SJCRH30 (cell line): ENCODE data around the gene CHST4. TPM values are rescaled to one million over a fixed set of nuclear protein-coding genes. Genes with fewer than 3 reads are reported as not detected.

Experiments
- DNase-seq, 2 experiments: peaks; one replicate each; pipeline ENCODE4 v3.0.0-alpha.2; 2015 to 2020
- H3K27ac ChIP-seq: fragments of 250-450 bp; sonication (Bioruptor Pico); 2 replicates; pipeline ENCODE4 v1.5.1; 2020; ENCODE audit warnings: mild to moderate bottlenecking, moderate library complexity
- H3K27me3 ChIP-seq: fragments of 250-450 bp; sonication (Bioruptor Pico); 2 replicates; pipeline ENCODE4 v1.5.1; 2020; ENCODE audit warnings: mild to moderate bottlenecking, moderate library complexity
- H3K36me3 ChIP-seq: fragments of 250-450 bp; sonication (Bioruptor Pico); 2 replicates; pipeline ENCODE4 v1.5.1; 2020; ENCODE audit warnings: mild to moderate bottlenecking, moderate library complexity
- H3K4me1 ChIP-seq: fragments of 250-450 bp; sonication (Bioruptor Pico); 2 replicates; pipeline ENCODE4 v1.5.1; 2020; ENCODE audit warnings: mild to moderate bottlenecking, moderate library complexity
- H3K4me3 ChIP-seq: fragments of 250-450 bp; sonication (Bioruptor Pico); 2 replicates; pipeline ENCODE4 v1.5.1; 2020; ENCODE audit warnings: mild to moderate bottlenecking, moderate library complexity
- H3K9me3 ChIP-seq: fragments of 250-450 bp; sonication (Bioruptor Pico); replicated peaks from 2 replicates; pipeline ENCODE4 v1.5.1; 2020; ENCODE audit warnings: mild to moderate bottlenecking, moderate library complexity
- total RNA-seq: library from RNA; depleted of rRNA; stranded (reverse); fragments of >200 nt; shearing (Covaris generic); gene quantifications from 2 replicates; pipeline ENCODE4 v1.2.3, GENCODE V29; 2014; rRNA removed

CHST4 gene
- total RNA-seq = 0.61 and 0.71 TPM in 2 replicates

- Histone ChIP-seq H3K4me1 (peaks cover 28% of the 10 kb centered on the region), H3K36me3 (no peaks in the 10 kb centered on the region), H3K4me3 (peak within 1 kb of the TSS; percentile 37), H3K27ac (peak within 1 kb of the TSS; percentile 86), H3K9me3 (no peaks in the 10 kb centered on the region), H3K27me3 (no peaks in the 10 kb centered on the region)
- peak; percentile 72 to 75 for DNase-seq
These were observed at the start of gene CHST4 for GRCh38 chr16:71526111-71526631. TSS of gene CHST4 (plus strand) at chr16:71526426. CDS start at chr16:71536678, 10,252 bp downstream.

- no peaks in the 10 kb centered on the region for H3K27me3 ChIP-seq
- no peak overlapping the region for H3K27ac ChIP-seq
- no peaks in the 10 kb centered on the region for H3K4me1 ChIP-seq
- no peak for DNase-seq
- no peaks in the 10 kb centered on the region for H3K36me3 ChIP-seq
- no peak overlapping the region for H3K4me3 ChIP-seq
- no peaks in the 10 kb centered on the region for H3K9me3 ChIP-seq
These were observed 49.6 kb upstream of the CHST4 start for GRCh38 chr16:71476457-71477124.

GRCh38 chr16:71479420-71479819 lies 46.8 kb upstream of the CHST4 start:
- Histone ChIP-seq H3K27ac (no peak overlapping the region), H3K27me3 (no peaks in the 10 kb centered on the region), H3K4me3 (no peak overlapping the region), H3K36me3 (no peaks in the 10 kb centered on the region), H3K9me3 (no peaks in the 10 kb centered on the region), H3K4me1 (no peaks in the 10 kb centered on the region)
- peak; percentile 16 to 38 for DNase-seq

- H3K27me3 ChIP-seq = no peaks in the 10 kb centered on the region
- DNase-seq = no peak
- no peaks in the 10 kb centered on the region for H3K36me3 ChIP-seq
- no peak overlapping the region for H3K4me3 ChIP-seq
- no peaks in the 10 kb centered on the region for H3K4me1 ChIP-seq
- no peak overlapping the region for H3K27ac ChIP-seq
- H3K9me3 ChIP-seq = no peaks in the 10 kb centered on the region
These were observed 45.3 kb upstream of the CHST4 start for GRCh38 chr16:71480956-71481355.

- Histone ChIP-seq H3K27ac (no peak overlapping the region), H3K36me3 (no peaks in the 10 kb centered on the region), H3K9me3 (no peaks in the 10 kb centered on the region)
These were observed 43.7 kb upstream of the CHST4 start for GRCh38 chr16:71482569-71482968.

GRCh38 chr16:71484006-71484893 lies 42.0 kb upstream of the CHST4 start:
- peak overlapping the region; percentile 83 for H3K4me3 ChIP-seq
- DNase-seq = peak; percentile 73 to 84
- no peaks in the 10 kb centered on the region for H3K9me3 ChIP-seq
- no peaks in the 10 kb centered on the region for H3K27me3 ChIP-seq
- no peaks in the 10 kb centered on the region for H3K4me1 ChIP-seq
- no peaks in the 10 kb centered on the region for H3K36me3 ChIP-seq
- H3K27ac ChIP-seq = peak overlapping the region; percentile 61

More at GRCh38 chr16:71482569-71482968, 43.7 kb upstream of the CHST4 start:
- no peak for DNase-seq
- Histone ChIP-seq H3K4me1 (no peaks in the 10 kb centered on the region), H3K27me3 (no peaks in the 10 kb centered on the region), H3K4me3 (no peak overlapping the region)

GRCh38 chr16:71489122-71489521 lies 37.1 kb upstream of the CHST4 start, which contains the start of gene ZNF19:
TSS of gene ZNF19 (minus strand) at chr16:71489324. CDS start at chr16:71482114, 7,210 bp downstream.
- no peak for DNase-seq
- H3K36me3 ChIP-seq = no peaks in the 10 kb centered on the region
- H3K27ac ChIP-seq = no peak within 1 kb of the TSS
- no peak within 1 kb of the TSS for H3K4me3 ChIP-seq
- H3K4me1 ChIP-seq = no peaks in the 10 kb centered on the region
- H3K9me3 ChIP-seq = no peaks in the 10 kb centered on the region
- H3K27me3 ChIP-seq = no peaks in the 10 kb centered on the region; the same call in 1 of the 2 replicates

- H3K4me1 ChIP-seq = no peaks in the 10 kb centered on the region
- no peaks in the 10 kb centered on the region; the same call in 1 of the 2 replicates for H3K27me3 ChIP-seq
- no peaks in the 10 kb centered on the region for H3K9me3 ChIP-seq
- H3K4me3 ChIP-seq = no peak overlapping the region
- H3K36me3 ChIP-seq = no peaks in the 10 kb centered on the region
- DNase-seq = no peak
- no peak overlapping the region for H3K27ac ChIP-seq
These were observed 35.9 kb upstream of the CHST4 start for GRCh38 chr16:71490361-71490760.

GRCh38 chr16:71491054-71491453 lies 35.2 kb upstream of the CHST4 start:
- no peak for DNase-seq
- Histone ChIP-seq H3K4me3 (no peak overlapping the region), H3K4me1 (no peaks in the 10 kb centered on the region)

GRCh38 chr16:71492786-71493185 lies 33.4 kb upstream of the CHST4 start:
- Histone ChIP-seq H3K4me1 (no peaks in the 10 kb centered on the region), H3K9me3 (no peaks in the 10 kb centered on the region), H3K27ac (no peak overlapping the region), H3K4me3 (no peak overlapping the region), H3K27me3 (no peaks in the 10 kb centered on the region; the same call in 1 of the 2 replicates), H3K36me3 (no peaks in the 10 kb centered on the region)
- no peak for DNase-seq

More at GRCh38 chr16:71491054-71491453, 35.2 kb upstream of the CHST4 start:
- H3K9me3 ChIP-seq = no peaks in the 10 kb centered on the region
- no peaks in the 10 kb centered on the region for H3K36me3 ChIP-seq
- H3K27me3 ChIP-seq = no peaks in the 10 kb centered on the region; the same call in 1 of the 2 replicates
- no peak overlapping the region for H3K27ac ChIP-seq

- no peaks in the 10 kb centered on the region for H3K36me3 ChIP-seq
- H3K9me3 ChIP-seq = no peaks in the 10 kb centered on the region
- H3K4me1 ChIP-seq = no peaks in the 10 kb centered on the region
- no peak overlapping the region for H3K4me3 ChIP-seq
- H3K27ac ChIP-seq = no peak overlapping the region
- no peak for DNase-seq
- no peaks in the 10 kb centered on the region; the same call in 1 of the 2 replicates for H3K27me3 ChIP-seq
These were observed 33.0 kb upstream of the CHST4 start for GRCh38 chr16:71493213-71493612.

- H3K36me3 ChIP-seq = no peaks in the 10 kb centered on the region
- no peaks in the 10 kb centered on the region for H3K9me3 ChIP-seq
- H3K27me3 ChIP-seq = no peaks in the 10 kb centered on the region
- no peak overlapping the region for H3K4me3 ChIP-seq
- no peak overlapping the region for H3K27ac ChIP-seq
- no peak for DNase-seq
- no peaks in the 10 kb centered on the region for H3K4me1 ChIP-seq
These were observed 28.2 kb upstream of the CHST4 start for GRCh38 chr16:71498031-71498430.

GRCh38 chr16:71499775-71500364 lies 26.4 kb upstream of the CHST4 start:
- H3K27me3 ChIP-seq = no peaks in the 10 kb centered on the region
- H3K9me3 ChIP-seq = no peaks in the 10 kb centered on the region
- H3K27ac ChIP-seq = no peak overlapping the region
- DNase-seq = peak; percentile 15 to 60
- no peaks in the 10 kb centered on the region for H3K36me3 ChIP-seq
- H3K4me3 ChIP-seq = no peak overlapping the region
- no peaks in the 10 kb centered on the region for H3K4me1 ChIP-seq

- no peak for DNase-seq
- no peak overlapping the region for H3K4me3 ChIP-seq
- no peaks in the 10 kb centered on the region for H3K4me1 ChIP-seq
- no peaks in the 10 kb centered on the region for H3K36me3 ChIP-seq
- H3K9me3 ChIP-seq = no peaks in the 10 kb centered on the region
- H3K27me3 ChIP-seq = no peaks in the 10 kb centered on the region
- no peak overlapping the region for H3K27ac ChIP-seq
These were observed 25.3 kb upstream of the CHST4 start for GRCh38 chr16:71500964-71501363.
